ENCODE measurements around the gene ZBTB46.
"Not testable (repeated sequence)": the region's sequence is repeated elsewhere in the genome, so short reads cannot be mapped to it uniquely, and the experiment has no call there.

The ZBTB46 gene

GRCh38 chr20:63799127-63799526, 31.9 kb downstream of the ZBTB46 start:
- not testable (repeated sequence) for H3K4me3 ChIP-seq (ENCODE audit: low read depth, low read length); DNase-seq (ENCODE audit: low read depth)

GRCh38 chr20:63797175-63797574, 33.9 kb downstream of the ZBTB46 start:
- not testable (repeated sequence) for DNase-seq (ENCODE audit: low read depth); H3K4me3 ChIP-seq (ENCODE audit: low read depth, low read length)

DNA sequence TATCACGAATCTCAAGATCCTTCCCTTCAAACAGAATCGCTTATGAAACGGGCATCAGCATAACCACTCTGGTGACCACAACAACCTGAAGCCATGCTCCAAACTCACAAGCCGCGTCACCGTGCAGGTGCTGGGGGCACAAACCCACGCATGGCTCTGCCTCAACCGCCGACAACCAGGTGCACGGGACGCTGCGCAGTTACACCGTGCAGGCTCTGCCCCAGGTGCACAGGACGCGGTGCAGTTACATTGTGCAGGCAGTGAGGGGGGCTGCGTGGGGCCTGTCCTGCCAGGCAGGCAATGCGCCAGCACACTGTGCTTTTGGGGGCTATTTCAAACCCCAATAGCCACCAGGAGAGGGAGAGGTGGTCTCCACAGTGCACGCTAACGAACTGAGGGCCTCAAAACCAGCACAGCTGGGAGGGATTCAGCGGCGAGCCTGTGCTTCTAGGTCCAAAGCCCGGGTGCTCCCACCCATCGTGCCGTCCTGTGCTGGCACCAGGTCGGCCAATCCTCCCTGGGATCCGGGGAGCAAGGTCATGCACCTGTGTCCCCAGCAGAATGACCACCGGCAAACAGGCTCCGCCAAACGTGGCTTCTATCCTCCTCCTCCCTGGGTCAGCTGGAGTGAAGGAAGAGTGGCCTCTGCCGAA, 35.8 kb downstream of the ZBTB46 start:
- no peak overlapping the region for H3K4me3 ChIP-seq (ENCODE audit: low read depth, low read length)
- no peak for DNase-seq (ENCODE audit: low read depth)

GRCh38 chr20:63794614-63795013, 36.5 kb downstream of the ZBTB46 start:
- no peak overlapping the region for H3K4me3 ChIP-seq (ENCODE audit: low read depth, low read length)
- DNase-seq (ENCODE audit: low read depth): no peak

DNA sequence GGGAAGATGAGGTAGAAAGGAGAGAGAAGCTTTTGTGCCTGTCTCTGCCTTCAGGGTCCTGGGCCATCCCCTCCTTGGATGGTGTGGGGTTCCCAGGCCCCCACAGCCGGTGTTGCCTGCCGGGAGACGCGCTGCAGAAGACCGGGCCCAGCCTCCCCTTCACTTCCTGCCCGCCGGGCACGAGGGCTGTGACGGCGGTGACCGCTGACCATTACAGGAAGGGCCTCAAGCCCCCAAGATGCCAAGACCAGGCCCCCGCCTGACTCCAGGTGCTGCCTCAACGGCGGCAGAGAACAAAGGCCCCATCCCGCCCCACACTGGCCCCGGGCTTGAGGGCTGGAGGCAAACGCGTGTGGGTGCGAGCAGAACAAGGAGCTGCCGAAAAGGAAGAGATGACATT, 38.2 kb downstream of the ZBTB46 start:
- no peak for DNase-seq (ENCODE audit: low read depth)
- no peak overlapping the region for H3K4me3 ChIP-seq (ENCODE audit: low read depth, low read length)

GRCh38 chr20:63791497-63792156, 39.4 kb downstream of the ZBTB46 start:
- H3K4me3 ChIP-seq (ENCODE audit: low read depth, low read length): no peak overlapping the region
- DNase-seq (ENCODE audit: low read depth): no peak

DNA sequence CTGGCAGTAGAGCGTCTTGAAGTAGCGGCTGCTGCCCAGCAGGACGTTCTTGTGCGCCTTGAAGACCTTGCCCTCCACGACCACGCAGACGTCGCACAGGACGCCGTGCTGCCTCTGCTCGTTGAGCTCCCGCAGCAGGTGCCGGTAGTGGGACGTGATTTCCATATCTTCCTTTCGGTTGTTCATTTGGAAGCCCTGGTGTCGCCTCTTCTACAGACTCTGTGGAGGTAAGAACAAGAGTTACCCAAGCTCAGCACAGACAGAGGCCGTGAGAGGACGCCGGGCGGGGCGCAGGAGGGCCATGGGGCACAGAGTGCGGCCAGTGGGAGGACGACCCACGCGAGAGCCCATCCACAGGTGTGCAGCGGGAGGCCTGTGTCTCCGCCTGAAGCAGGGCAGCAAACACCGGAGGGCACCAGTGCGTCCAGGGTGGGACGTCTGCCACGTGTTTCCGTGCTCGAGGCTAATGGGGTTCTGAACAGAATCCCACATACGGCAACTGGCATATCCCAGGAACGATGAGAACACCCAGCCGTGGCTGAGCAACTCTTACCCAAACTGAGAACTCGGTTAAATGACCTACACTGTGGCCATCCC, 40.4 kb downstream of the ZBTB46 start:
- H3K4me3 ChIP-seq (ENCODE audit: low read depth, low read length): no peak overlapping the region
- no peak for DNase-seq (ENCODE audit: low read depth)

DNA sequence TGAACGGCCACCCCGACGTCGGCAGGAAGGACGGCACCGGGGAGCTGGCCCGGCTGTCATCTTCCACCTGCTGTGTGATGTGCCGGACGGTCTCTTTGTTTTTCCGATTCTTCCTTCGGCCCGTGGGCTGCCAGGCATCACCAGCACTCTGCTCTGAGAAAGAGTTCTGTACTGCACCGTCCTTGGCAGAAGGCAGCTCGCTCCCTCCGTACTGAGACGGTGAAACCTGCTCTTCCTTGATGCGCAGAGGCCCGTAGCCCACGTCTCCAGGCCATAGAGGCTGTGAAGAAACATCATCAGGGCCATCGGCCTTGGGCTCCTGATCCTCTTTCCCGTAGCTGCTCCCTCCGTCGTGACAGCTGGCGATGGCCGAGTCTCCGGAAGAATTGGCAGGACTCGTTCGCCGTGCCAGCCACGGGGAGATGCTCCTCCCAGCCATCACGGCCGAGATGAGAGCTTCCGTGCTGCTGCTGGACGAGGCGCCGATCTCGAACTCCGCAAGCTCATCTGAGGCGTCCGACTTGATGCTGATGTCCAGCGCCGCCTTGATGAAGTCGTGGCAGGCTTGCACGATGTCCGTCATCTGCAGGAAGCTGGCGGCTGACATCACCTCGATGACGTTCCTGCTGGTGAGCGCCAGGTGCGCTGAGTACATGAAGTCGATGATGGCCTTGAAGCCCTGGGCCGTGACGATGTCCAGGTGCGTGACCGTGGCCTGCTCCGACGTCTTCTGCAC, 41.1 kb downstream of the ZBTB46 start:
- no peak overlapping the region for H3K4me3 ChIP-seq (ENCODE audit: low read depth, low read length)
- DNase-seq (ENCODE audit: low read depth): no peak

DNA sequence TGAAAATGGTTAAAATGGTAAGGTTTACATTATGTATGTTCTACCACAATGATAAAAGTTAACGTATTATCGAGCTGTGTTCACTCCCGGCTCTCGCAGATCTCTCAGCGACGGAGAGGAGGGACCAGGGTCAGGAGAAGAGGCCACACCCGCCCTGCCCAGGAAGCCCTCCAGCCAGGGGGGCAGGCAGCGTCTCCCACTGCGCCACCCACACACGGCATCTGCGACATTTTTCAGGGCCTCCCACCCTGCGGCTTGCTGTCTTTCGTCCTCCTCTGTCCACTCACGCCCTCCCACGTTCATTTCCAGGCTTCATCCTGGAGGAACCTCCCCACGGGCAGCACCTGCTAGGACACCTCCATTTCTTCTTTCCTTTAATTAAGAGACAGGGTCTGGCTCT, 43.3 kb downstream of the ZBTB46 start:
- no peak overlapping the region for H3K4me3 ChIP-seq (ENCODE audit: low read depth, low read length)
- no peak for DNase-seq (ENCODE audit: low read depth)

DNA sequence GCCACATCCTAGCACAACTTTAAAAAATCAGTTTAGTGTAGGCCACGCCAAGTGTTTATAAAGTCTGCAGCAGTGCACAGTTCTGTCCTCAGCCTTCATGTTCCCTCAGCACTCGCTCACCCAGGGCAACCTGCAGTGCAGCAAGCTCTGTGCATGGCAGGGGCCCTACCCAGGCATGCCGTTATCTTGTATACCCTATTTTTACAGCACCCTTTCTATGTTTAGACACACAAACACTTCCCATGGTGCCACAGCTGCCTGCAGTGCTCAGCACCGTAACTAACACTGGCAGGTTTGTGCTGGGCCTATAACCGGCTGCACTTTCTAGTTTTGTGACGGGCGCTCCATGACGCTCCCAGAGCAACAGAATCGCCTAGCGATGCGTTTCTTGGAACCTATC, 43.8 kb downstream of the ZBTB46 start:
- no peak for DNase-seq (ENCODE audit: low read depth)

GRCh38 chr20:63785691-63786131, 45.4 kb downstream of the ZBTB46 start:
- no peak for DNase-seq (ENCODE audit: low read depth)
- H3K4me3 ChIP-seq (ENCODE audit: low read depth, low read length): no peak overlapping the region

More for the DNA sequence above, 43.8 kb downstream of the ZBTB46 start:
- H3K4me3 ChIP-seq (ENCODE audit: low read depth, low read length): no peak overlapping the region

DNA sequence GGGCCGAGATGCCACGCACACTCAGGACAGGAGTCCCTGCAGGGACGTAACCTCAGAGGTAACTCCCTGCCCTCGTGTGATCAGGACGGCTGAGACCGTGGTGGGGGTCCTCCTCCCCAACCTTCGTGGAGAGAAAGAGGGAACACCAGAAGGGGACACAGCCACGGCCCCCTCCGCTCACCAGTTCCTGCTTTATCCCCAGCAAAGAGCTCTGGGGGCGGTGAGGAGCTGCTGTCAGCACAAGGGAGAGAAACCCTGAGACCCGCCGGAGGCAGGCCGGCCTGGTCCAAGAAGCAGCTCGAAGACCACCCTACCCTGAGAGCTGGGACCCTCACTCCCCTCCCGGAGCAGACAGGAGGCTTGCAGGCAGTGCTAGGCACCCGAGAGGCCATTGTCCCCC, 47.1 kb downstream of the ZBTB46 start:
- H3K4me3 ChIP-seq (ENCODE audit: low read depth, low read length): no peak overlapping the region
- no peak for DNase-seq (ENCODE audit: low read depth)

- DNase-seq (ENCODE audit: low read depth): no peak
- H3K4me3 ChIP-seq (ENCODE audit: low read depth, low read length): no peak overlapping the region
Measured at GRCh38 chr20:63782521-63782971, 48.5 kb downstream of the ZBTB46 start.

DNA sequence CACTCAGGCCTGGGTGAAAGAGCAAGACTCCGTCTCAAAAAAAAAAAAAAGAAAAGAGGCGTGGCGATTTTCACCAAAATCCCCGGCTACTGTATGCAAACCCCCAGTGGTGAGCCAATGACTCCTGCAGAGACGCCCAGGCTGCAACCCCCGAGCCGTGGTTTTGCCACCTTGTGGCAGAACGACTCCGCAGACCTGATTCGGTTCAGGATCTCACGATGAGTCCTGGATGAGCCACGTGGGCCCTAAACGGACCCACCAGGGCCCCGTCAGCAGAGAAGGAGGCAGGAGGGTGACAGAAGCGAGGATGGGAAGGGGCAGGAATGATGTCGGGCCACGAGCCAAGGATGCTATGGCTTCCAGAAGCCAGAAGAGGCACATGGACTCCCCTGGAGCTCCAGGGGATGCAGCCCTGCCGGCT, 49.0 kb downstream of the ZBTB46 start:
- H3K4me3 ChIP-seq (ENCODE audit: low read depth, low read length): no peak overlapping the region

DNA sequence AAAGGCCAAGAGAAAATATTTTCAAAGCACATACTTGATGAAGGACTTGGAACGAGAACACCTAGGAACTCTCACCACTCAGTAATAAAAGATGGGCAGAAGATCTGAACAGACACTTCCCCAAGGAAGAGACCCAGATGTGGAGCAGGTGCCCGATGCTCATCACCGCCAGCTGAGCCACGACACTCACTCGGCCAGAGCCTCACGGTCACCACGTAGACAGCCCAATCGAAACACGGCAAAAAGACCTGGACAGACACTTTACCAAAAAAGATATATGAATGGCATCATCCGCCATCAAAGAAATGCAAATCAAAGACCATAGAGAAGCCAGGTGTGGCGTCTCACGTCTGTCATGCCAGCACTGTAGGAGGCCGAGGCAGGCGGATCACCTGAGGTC, 49.9 kb downstream of the ZBTB46 start:
- H3K4me3 ChIP-seq (ENCODE audit: low read depth, low read length): no peak overlapping the region
- no peak for DNase-seq (ENCODE audit: low read depth)

More for the DNA sequence above, 49.0 kb downstream of the ZBTB46 start:
- DNase-seq (ENCODE audit: low read depth): no peak

DNA sequence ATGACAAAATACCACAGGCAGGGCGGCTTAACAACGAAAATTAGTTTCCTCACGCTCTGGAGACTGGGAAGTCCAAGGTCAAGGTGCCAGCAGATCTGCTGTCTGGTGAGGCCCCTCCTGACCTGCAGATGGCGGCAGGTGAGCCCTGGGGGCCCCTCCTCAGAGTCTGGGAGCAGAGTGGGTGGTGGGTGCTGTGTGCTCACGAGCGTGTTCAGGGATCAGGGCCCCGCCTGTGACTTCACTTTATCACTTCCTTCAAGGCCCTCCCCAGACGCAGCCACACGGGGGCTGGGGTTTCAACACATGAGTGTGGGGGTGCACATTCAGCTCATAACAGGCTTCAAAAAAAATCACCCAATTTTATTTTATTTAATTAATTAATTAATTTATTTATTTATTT, 52.2 kb downstream of the ZBTB46 start:
- no peak for DNase-seq (ENCODE audit: low read depth)
- no peak overlapping the region for H3K4me3 ChIP-seq (ENCODE audit: low read depth, low read length)

GRCh38 chr20:63778034-63778752, 52.9 kb downstream of the ZBTB46 start:
- no peak for DNase-seq (ENCODE audit: low read depth)
- no peak overlapping the region for H3K4me3 ChIP-seq (ENCODE audit: low read depth, low read length)

- H3K4me3 ChIP-seq (ENCODE audit: low read depth, low read length): no peak overlapping the region
- DNase-seq (ENCODE audit: low read depth): no peak
Measured at GRCh38 chr20:63777614-63778013, 53.5 kb downstream of the ZBTB46 start.

GRCh38 chr20:63776875-63777274, 54.2 kb downstream of the ZBTB46 start:
- DNase-seq (ENCODE audit: low read depth); H3K4me3 ChIP-seq (ENCODE audit: low read depth, low read length): not testable (repeated sequence)

All from skeletal muscle cell (primary cell).